HG03060 (cell line): ENCODE results near the gene TRPM4.
"Not testable (repeated sequence)": the region's sequence is repeated elsewhere in the genome, so short reads cannot be mapped to it uniquely, and the experiment has no call there.

Experiments used
- ATAC-seq: cut with Tn5 transposase; IDR thresholded peaks from one replicate; pipeline ENCODE4 v1.9.1; 2021; ENCODE audit warnings: low read depth, moderate number of reproducible peaks; ENCODE audit not compliant: unreplicated experiment

The TRPM4 gene

DNA sequence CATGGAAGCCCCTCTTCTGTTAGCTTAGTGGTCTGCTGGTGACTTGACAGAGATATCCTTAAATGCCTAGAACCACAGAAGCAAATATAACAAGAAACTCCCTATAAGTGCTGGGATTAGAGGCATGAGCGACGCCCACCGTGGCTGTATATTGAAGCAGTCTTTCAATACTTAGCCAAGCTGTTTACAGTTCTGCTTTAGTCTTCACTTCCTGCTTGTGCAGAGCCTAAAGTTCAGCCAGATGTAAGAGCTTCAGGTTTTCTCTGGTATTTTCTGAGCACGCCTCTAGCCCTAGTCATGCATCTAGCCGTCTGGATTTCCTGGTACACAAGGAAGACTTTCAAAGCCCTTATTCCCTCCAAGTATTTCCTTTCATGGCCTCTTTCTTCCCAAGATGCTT, 28.5 kb downstream of the TRPM4 start:
- ATAC-seq = no peak

DNA sequence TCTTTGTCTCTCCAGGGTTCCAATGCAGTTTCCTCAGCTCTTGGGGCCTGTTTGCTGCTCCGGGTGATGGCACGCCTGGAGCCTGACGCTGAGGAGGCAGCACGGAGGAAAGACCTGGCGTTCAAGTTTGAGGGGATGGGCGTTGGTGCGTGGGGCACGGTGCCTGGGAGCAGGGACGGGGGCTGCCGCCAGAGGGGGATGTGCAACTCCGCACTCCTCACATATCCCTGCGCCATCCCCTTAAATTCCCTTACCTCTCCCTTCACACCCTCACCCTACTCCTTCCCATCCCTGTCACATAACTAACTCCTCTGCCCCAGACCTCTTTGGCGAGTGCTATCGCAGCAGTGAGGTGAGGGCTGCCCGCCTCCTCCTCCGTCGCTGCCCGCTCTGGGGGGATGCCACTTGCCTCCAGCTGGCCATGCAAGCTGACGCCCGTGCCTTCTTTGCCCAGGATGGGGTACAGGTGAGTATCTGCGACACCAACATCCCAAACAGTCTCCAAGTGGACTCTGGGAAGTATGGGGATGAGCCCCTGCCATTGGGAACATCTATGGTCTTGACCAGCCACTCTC, 31.1 kb downstream of the TRPM4 start:
- ATAC-seq = no peak

GRCh38 chr19:49189259-49189658, 31.7 kb downstream of the TRPM4 start:
- no peak for ATAC-seq

DNA sequence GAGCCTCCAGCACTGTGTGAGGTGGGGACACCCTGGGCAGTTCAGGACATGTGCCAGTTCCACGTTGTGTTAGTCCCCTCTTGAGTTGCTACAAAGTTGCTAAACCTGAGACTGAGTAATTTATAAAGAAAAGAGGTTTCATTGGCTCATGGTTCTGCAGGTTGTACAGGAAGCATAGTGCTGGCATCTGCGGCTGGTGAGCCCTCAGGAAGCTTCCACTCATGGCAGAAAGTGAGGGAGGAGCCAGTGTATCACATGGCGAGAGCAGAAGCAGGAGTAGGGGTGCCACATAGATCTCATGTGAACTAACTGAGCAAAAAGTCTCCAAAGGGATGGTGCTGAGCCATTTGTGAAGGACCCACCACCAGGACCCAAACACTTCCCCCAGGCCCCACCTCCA, 33.2 kb downstream of the TRPM4 start:
- ATAC-seq = no peak

DNA sequence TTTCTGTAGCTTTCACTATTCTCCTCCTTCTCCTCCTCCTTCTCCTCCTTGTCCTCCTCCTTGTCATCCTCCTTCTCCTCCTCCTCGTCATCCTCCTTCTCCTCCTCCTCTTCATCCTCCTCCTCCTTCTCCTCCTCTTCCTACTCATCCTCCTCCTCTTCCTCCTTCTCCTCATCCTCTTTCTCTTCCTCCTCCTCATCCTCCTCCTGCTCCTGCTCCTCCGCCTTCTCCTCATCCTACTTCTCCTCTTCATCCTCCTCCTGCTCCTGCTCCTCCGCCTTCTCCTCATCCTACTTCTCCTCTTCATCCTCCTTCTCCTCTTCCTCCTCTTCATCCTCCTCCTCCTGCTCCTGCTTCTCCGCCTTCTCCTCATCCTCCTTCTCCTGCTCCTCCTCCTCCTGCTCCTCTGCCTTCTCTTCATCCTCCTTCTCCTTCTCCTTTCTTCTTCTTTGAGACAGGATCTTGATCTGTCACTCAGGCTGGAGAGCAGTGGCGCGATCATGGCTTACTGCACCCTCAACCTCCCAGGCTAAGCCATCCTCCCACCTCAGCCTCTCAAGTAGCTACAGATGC, 36.3 kb downstream of the TRPM4 start:
- no peak for ATAC-seq

DNA sequence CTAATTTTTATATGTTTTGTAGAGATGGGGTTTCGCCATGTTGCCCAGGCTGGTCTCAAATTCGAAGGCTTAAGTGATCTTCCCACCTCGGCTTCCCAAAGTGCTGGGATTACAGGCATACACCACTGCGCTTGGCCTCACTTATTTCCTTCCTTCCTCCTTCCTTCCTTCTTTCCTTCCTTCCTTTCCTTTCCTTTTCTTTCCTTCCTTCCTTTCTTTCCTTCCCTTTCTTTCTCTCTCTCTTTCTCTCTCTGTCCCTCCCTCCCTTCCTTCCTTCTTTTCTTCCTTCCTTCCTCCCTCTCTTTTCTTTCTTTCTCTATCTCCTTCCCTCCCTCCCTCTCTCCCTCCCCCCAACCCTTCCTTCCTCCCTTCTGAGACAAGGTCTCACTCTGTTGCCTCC, 36.8 kb downstream of the TRPM4 start:
- ATAC-seq = no peak

DNA sequence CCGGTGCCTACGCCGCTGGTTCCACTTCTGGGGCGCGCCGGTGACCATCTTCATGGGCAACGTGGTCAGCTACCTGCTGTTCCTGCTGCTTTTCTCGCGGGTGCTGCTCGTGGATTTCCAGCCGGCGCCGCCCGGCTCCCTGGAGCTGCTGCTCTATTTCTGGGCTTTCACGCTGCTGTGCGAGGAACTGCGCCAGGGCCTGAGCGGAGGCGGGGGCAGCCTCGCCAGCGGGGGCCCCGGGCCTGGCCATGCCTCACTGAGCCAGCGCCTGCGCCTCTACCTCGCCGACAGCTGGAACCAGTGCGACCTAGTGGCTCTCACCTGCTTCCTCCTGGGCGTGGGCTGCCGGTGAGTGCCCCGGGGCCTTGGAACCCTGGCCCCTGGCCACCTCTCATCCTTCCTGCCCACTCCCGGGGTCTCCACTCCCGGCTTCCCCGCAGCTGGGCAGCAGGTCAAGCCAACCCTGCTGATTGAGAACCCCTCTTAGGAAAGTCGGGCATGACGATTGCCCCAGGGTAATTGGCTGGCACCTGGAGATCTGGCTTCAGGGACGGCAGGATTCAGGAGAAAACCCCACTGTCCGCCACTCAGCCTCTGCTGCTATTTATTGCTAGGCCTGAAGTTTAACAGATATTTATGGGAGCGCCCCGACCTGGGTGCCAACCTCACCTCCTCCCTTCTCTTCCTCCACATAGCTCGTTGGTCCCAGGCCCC, 39.1 kb downstream of the TRPM4 start:
- ATAC-seq = no peak

- no peak for ATAC-seq
Observed at GRCh38 chr19:49200238-49200862, 42.8 kb downstream of the TRPM4 start.

DNA sequence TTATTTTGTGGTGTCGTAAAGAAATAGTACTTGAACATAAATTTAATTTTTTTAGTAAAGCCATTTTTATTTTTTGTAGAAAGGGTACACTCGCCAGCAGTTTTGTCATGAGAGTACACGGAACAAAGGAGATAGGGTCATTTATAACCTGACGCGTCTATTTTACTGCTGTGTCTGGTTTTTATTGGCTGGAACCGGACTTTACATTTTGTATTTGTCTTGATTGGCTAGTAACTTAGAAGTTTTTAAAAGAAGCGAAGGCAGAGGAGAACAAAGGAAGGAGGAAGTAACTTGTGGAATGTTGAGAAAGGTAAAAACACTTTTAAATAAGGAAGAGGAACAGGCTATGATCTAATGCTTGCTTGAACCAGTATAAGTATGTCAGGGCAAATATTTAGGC, 43.5 kb downstream of the TRPM4 start:
- ATAC-seq = no peak

- no peak for ATAC-seq
Observed at GRCh38 chr19:49205114-49205513, 47.5 kb downstream of the TRPM4 start.

DNA sequence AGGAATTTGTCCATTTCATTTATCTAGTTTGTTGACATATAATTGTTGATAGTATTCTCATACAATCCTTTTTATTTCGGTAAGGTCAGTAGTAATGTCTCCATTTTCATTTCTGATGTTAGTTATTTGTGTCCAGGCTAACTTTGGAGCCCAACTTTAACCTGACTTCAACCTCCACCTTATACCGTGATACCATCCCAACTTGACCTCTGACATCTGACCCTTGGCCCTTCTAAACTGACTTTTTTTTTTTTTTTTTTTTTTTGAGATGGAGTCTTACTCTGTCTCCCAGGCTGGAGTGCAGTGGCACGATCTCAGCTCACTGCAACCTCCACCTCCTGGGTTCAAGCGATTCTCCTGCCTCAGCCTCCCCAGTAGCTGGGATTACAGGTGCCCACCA, 51.9 kb downstream of the TRPM4 start:
- ATAC-seq = not testable (repeated sequence)

GRCh38 chr19:49210108-49210900, 52.7 kb downstream of the TRPM4 start:
- no peak for ATAC-seq

DNA sequence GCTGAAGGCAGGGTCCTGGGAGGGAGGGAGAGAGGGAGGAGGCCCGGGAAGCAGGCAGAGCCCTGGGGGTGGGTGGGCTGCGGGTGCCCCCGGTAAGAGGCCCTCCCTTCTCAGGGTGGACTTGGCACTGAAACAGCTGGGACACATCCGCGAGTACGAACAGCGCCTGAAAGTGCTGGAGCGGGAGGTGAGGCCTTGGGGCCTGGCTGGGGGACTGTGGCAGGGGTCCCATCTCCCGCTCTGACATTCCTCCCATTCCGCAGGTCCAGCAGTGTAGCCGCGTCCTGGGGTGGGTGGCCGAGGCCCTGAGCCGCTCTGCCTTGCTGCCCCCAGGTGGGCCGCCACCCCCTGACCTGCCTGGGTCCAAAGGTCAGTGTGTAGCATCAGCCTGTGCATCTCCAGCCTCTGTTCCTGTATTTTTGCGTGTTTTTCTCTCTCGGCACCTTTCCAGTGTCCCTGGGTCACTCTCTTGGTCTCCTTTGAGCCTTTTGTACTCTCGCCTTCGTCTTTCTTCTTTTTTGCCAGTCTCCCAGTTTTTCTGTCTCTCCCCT, 53.4 kb downstream of the TRPM4 start:
- no peak for ATAC-seq

DNA sequence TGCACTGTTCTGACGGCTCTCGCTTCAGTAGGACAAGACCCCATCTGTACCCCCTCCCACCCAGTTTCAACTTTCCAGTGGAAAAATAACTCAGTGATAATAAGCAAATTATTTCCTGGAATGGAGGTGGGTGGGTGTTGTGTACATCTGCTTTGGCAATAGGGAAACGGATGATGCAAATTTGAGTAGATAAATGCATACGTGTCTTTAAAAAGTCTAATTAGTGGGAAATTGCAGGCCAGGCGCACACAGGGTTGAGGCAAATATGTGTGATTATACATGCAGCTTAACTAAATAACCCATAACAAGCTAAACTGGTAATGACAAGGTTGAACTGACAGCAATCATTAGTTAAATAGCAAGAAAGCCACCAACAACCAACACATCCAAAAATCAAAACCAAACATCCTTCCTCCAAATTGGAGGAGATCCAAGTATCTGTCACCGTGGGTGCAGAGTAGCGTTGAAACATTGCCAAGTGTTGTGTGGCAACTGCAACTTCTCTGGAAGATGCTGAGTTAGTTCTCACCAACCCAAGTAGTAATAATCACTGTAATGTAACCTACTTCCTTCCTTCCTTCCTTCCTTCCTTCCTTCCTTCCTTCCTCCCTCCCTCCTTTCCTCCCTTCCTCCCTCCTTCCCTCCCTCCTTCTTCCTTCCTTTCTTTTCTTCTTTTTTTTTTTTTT, 54.6 kb downstream of the TRPM4 start:
- no peak for ATAC-seq

DNA sequence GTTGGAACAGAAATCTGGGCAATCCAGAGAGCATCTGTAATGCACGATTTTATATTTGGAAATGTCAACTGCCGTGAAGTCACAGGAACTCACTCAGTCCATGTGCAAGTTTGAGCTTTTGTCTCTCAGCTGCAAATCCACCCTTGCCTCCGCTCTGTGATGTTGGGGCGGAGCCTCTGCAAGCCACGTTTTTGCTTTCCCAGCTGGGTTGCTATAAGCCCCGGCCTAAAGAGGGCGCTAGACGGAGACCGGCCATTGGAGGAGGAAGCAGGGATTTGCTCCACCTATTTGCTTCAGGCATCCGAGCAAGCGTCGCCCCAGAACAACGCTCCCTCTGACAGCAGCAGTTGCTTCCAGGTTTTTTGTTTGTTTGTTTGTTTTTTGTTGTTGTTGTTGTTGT, 56.2 kb downstream of the TRPM4 start:
- ATAC-seq = no peak

DNA sequence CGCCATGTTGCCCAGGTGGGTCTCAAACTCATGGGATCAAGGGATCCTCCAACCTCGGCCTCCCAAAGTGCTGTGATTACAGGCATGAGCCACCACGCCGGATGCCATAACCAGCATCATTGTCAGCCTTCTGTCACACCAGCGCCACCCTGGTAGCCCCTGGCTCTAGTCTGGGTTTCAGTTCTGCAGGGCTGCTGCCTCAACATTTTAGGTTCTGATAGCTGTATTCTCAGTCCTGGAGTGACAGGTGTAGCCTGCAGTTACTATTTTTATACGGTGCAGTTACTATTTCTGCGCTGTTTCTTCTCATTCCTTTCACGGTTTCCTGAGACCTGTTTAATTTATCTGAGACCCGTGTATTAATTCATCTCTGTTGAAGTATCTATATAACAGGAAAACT, 57.1 kb downstream of the TRPM4 start:
- ATAC-seq = no peak

DNA sequence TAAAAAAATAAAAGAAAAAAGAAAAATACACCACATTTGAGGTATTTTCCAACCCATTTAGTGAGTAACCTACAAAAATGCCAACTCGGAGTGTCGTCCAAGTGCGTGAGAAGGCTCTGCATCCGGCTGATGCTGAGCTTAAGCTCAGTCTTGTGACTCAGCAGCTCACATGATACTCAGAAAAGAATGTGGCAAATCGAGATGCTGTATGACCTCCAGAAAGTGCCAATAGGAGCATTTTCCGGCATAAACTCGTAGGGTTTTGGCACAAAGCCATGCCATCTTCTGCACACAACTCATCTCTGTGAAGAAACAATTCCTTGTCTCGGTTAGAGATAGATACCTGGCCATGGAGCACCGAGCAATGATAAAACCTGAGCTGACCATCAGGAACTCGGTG, 58.5 kb downstream of the TRPM4 start:
- ATAC-seq = no peak

DNA sequence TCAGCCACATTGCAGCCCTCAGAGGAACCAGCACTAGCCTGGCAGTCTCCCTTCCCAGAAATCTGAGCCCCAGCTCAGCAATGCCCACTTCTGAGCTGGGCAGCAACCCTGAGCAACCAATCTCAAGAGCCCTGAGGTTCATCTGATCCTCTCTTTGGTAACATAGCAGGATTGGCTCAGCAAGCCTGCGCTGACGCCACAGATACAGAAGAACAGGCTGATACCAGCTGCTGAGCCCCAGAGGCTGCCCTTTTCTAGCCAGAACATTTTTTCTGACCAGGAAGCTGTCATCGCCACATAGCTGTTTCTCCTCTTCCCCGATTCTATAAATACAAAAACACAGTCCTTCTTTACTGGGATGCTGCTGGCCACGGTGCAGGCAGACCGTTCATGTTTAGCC, 59.8 kb downstream of the TRPM4 start:
- no peak for ATAC-seq

DNA sequence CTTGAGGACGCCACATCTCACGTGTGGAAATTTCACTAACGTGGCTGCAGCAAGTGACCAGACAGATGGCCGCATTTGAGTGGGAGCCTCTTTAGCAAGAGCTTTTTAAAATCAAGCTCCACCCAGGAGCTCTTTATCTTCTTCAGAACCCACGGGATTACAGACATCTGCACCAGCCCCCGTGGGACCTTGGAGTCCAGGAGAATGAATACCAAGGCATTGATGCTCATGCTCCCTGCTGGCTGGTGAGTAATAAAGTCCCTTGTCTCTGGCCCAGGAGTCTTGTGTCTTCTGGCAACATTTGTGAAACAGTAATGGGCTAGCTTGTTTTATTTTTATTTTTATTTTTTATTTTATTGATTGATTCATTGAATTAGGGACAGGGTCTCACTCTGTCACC, 64.4 kb downstream of the TRPM4 start:
- ATAC-seq = no peak

DNA sequence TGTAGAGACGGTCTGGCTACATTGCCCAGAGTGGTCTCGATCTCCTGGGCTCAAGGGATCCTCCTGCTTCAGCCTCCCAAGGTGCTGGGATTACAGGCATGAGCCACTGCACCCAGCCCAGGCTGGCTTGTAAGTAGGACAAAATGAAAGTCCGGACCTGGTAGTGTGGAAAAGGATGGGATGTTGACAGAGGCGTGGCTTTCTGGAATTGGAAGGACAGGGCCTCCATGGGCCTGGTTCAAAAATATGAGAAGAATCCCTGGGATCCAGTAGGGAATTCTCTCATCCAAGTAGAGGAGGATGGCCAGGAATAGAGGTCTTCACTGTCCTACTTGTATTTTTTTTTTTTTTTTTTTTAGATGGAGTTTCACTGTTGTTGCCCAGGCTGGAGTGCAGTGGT, 64.9 kb downstream of the TRPM4 start:
- ATAC-seq = no peak
